ENCODE results near the gene GLIS1. TPM values are rescaled to one million over a fixed set of nuclear protein-coding genes. Genes with fewer than 3 reads are reported as not detected.

The GLIS1 gene
- total RNA-seq, 2 donors from 2014 or later = not detected

- no peak overlapping the region for H3K27ac Mint-ChIP-seq
- no peaks in the 10 kb centered on the region for H3K36me3 Mint-ChIP-seq (ENCODE audit: low read depth)
- ATAC-seq (replicated peaks) = no peak
- H3K4me3 Mint-ChIP-seq = no peak overlapping the region
- H3K9me3 Mint-ChIP-seq = no peaks in the 10 kb centered on the region
- peaks cover 3% of the 10 kb centered on the region for H3K27me3 Mint-ChIP-seq
- H3K4me1 Mint-ChIP-seq = peaks cover under 1% of the 10 kb centered on the region
Observed at GRCh38 chr1:53580009-53580400, 159.0 kb downstream of the GLIS1 start.

DNA sequence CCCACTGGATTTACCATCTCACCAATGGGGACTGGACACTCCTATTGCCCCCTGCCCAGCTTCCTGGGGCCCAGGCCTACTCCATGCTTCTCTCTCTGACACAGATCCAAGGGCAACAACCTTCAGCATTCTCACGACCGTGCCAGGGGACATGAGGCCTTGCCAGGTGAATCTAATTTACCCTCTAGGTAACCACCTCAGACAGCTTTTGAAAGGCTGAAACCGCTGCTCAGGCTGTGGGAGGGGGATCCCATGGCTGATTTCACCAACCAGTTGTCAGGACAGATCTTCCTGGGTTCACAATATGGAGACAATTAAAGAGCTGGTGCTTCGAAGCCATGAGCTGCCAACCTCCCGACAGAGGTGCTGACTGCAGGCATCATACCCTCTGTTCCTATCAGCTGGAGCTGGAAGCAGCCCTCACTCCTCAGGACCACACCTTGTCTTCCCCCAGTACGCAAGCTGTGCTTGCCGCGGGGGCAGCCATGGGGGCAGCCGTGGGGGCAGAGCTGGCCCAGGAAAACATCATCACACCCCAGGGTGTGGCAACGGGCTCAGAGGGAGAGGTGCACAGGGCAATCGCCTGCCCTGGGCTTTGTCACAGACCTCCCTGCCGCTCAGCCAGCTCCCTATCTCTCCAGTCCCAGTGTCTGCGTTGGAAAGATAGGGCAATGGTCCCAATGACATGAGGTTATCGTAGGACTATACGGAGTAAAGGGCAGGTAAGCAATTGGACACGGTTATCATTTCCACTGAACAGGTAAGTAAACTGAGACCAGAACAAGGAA, 159.5 kb downstream of the GLIS1 start:
- H3K4me1 Mint-ChIP-seq = no peaks in the 10 kb centered on the region
- H3K27me3 Mint-ChIP-seq = peaks cover 3% of the 10 kb centered on the region
- H3K27ac Mint-ChIP-seq = no peak overlapping the region
- no peak overlapping the region for H3K4me3 Mint-ChIP-seq
- no peaks in the 10 kb centered on the region for H3K9me3 Mint-ChIP-seq
- ATAC-seq (replicated peaks) = no peak
- H3K36me3 Mint-ChIP-seq (ENCODE audit: low read depth) = no peaks in the 10 kb centered on the region

DNA sequence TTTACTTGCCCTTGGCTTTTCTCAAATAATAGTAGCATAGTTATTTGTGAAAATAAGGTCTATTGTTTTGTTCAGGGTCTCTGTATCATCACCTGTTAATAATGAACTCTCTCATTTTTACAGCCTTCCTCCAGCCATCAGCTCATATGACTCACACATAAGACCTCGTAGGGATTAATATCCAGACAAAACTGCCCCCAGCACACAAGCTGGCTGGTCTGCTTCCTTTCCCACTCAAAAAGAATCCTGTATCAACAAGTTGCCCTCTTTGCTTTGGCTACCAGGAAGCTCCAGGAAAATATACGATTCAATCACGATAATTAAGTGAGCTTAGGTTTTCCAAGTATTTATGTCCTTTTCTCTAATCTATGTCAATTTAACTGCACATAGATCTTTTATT, 160.6 kb downstream of the GLIS1 start:
- Mint-ChIP-seq H3K9me3 (no peaks in the 10 kb centered on the region), H3K27ac (no peak overlapping the region), H3K27me3 (peaks cover 3% of the 10 kb centered on the region), H3K4me3 (no peak overlapping the region), H3K4me1 (no peaks in the 10 kb centered on the region), H3K36me3 (ENCODE audit: low read depth) (no peaks in the 10 kb centered on the region)
- ATAC-seq (replicated peaks) = no peak

GRCh38 chr1:53577761-53578100, 161.2 kb downstream of the GLIS1 start:
- H3K27ac Mint-ChIP-seq = no peak overlapping the region
- no peaks in the 10 kb centered on the region for H3K4me1 Mint-ChIP-seq
- H3K9me3 Mint-ChIP-seq = no peaks in the 10 kb centered on the region
- H3K27me3 Mint-ChIP-seq = peaks cover 3% of the 10 kb centered on the region
- no peak for ATAC-seq (replicated peaks)
- no peak overlapping the region for H3K4me3 Mint-ChIP-seq
- H3K36me3 Mint-ChIP-seq (ENCODE audit: low read depth) = no peaks in the 10 kb centered on the region

GRCh38 chr1:53576866-53577760, 161.9 kb downstream of the GLIS1 start:
- no peaks in the 10 kb centered on the region for H3K36me3 Mint-ChIP-seq (ENCODE audit: low read depth)
- ATAC-seq (replicated peaks) = no peak
- H3K27ac Mint-ChIP-seq = peak overlapping the region; percentile 51
- peaks cover 3% of the 10 kb centered on the region for H3K27me3 Mint-ChIP-seq
- H3K9me3 Mint-ChIP-seq = no peaks in the 10 kb centered on the region
- H3K4me1 Mint-ChIP-seq = no peaks in the 10 kb centered on the region
- H3K4me3 Mint-ChIP-seq = no peak overlapping the region

- Mint-ChIP-seq H3K27me3 (peaks cover 3% of the 10 kb centered on the region), H3K27ac (peak overlapping the region; percentile 51), H3K4me3 (no peak overlapping the region), H3K4me1 (no peaks in the 10 kb centered on the region), H3K9me3 (no peaks in the 10 kb centered on the region), H3K36me3 (ENCODE audit: low read depth) (no peaks in the 10 kb centered on the region)
- no peak for ATAC-seq (replicated peaks)
Observed at GRCh38 chr1:53576381-53576801, 162.6 kb downstream of the GLIS1 start.

DNA sequence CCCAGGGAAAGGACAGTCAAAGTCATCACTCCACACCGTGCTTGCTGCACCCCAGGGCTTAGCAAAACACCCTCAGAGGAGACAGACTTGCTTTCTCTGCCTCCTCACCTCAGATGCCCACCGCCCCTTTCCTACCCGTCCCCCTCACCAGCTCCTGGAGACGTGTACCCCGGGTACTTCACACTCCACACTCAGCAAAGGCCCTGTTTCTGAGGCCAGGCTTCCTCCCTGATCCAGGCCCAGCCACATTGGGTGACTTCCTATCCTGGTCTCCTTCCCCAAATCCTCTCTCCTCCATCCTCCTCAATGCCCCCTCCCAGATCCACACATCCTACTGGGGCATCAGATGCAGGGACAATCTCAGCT, 163.0 kb downstream of the GLIS1 start:
- Mint-ChIP-seq H3K36me3 (ENCODE audit: low read depth) (no peaks in the 10 kb centered on the region), H3K9me3 (no peaks in the 10 kb centered on the region), H3K27ac (no peak overlapping the region), H3K4me3 (no peak overlapping the region), H3K4me1 (no peaks in the 10 kb centered on the region), H3K27me3 (peaks cover 3% of the 10 kb centered on the region)
- no peak for ATAC-seq (replicated peaks)

- ATAC-seq (replicated peaks) = no peak
- Mint-ChIP-seq H3K9me3 (no peaks in the 10 kb centered on the region), H3K4me3 (no peak overlapping the region), H3K27ac (no peak overlapping the region), H3K36me3 (ENCODE audit: low read depth) (no peaks in the 10 kb centered on the region), H3K4me1 (no peaks in the 10 kb centered on the region), H3K27me3 (peaks cover 3% of the 10 kb centered on the region)
Observed at GRCh38 chr1:53575141-53575954, 163.6 kb downstream of the GLIS1 start.

- no peaks in the 10 kb centered on the region for H3K4me1 Mint-ChIP-seq
- no peaks in the 10 kb centered on the region for H3K36me3 Mint-ChIP-seq (ENCODE audit: low read depth)
- no peak overlapping the region for H3K4me3 Mint-ChIP-seq
- H3K27me3 Mint-ChIP-seq = peaks cover 3% of the 10 kb centered on the region
- no peaks in the 10 kb centered on the region for H3K9me3 Mint-ChIP-seq
- no peak overlapping the region for H3K27ac Mint-ChIP-seq
- no peak for ATAC-seq (replicated peaks)
Observed at GRCh38 chr1:53574621-53575020, 164.3 kb downstream of the GLIS1 start.

DNA sequence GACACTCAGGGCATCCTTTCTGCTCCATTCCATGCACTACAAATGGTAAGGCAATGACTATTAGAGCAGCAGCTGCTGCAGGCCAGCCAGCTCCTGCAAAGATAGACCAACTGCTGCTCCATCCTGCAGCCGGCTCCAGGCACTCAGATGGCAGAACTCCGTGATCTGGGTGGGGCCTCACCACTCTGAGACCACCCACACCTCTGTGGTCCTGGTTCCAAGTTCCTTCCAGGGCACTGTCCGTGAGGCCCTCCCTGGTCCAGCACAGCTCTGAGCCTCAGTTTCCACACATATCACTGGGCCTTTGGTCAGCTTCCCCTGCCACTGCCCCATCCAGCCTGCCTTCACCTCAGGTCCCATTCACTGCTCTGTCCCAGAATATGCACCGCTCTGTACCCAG, 165.0 kb downstream of the GLIS1 start:
- H3K9me3 Mint-ChIP-seq = no peaks in the 10 kb centered on the region
- no peaks in the 10 kb centered on the region for H3K4me1 Mint-ChIP-seq
- H3K27me3 Mint-ChIP-seq = peaks cover 6% of the 10 kb centered on the region

DNA sequence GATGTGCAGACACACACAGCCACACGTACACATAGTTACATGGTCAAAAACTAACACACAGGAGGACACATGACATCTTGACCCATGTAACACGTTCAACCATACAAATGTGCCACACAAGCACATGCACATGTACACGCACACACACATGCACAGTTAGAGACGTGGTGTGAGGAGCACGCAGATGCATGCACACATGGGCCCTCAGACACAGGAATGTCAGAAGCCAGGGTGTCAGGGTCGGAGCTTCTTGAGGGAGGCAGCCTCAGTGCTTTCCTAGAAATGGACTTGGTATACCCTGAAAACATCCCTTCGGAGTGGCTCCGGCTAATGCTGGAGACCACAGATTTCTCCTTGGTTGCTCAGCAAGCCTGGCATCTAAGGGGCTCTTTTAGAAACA, 165.4 kb downstream of the GLIS1 start:
- no peak overlapping the region for H3K4me3 Mint-ChIP-seq

More for the DNA sequence above, 165.0 kb downstream of the GLIS1 start:
- Mint-ChIP-seq H3K27ac (no peak overlapping the region), H3K4me3 (no peak overlapping the region), H3K36me3 (ENCODE audit: low read depth) (no peaks in the 10 kb centered on the region)
- ATAC-seq (replicated peaks) = no peak

DNA sequence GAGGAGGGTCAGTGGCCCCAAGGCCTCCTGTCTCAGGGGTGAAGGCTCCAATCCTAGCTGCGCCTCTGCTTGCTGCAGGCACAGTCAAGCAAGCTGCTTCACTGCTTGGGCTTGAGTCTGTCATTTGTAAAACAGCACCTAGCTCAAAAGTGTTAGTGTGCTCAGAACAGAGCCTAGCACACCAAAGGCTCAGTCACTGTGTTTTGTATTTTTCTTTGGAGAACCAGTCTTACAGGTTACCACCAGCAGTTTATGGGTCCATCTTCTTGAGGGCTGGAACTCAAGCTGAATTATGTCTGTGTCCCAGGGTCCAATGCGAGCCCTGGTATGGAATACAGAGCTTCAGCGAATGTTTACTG, 166.2 kb downstream of the GLIS1 start:
- no peaks in the 10 kb centered on the region for H3K36me3 Mint-ChIP-seq (ENCODE audit: low read depth)
- peaks cover 14% of the 10 kb centered on the region for H3K27me3 Mint-ChIP-seq

More for the DNA sequence above, 165.4 kb downstream of the GLIS1 start:
- Mint-ChIP-seq H3K27ac (no peak overlapping the region), H3K4me1 (no peaks in the 10 kb centered on the region), H3K27me3 (peaks cover 10% of the 10 kb centered on the region), H3K36me3 (ENCODE audit: low read depth) (no peaks in the 10 kb centered on the region), H3K9me3 (no peaks in the 10 kb centered on the region)
- ATAC-seq (replicated peaks) = no peak

DNA sequence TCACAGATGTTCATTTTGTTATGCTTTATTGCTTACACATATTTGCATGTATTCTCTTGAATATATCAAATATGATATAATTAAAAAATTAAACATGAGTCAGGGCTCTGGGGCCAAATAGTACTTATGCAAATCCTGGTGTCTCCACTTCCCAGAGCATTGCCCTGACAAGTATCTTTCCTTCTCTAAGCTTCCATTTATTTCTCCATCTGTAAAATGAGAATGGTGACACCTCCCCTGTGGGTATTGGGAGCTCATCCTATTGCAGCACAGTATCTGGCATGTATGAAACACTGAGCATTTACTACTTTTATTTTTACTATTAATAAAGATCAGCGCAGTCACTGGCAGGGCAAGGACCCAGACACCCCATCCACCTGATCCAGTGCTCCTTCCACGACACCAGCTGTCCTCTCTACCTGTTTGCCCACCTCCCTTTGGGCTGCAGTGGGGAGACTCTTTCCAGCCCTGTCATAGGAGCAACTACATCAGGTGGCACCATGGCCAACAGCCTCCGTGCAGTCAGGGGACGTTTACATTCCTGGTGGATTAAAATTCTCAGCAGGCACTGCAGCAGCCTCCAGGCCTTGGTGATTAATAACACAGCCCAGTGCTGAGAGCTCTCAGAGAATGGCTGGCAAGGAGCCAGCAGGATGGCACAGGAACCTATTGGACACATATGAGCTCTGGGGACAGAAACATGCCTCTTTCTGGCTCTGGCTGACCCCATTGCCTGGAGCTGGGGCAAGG, 166.7 kb downstream of the GLIS1 start:
- no peaks in the 10 kb centered on the region for H3K9me3 Mint-ChIP-seq
- H3K4me1 Mint-ChIP-seq = no peaks in the 10 kb centered on the region
- H3K36me3 Mint-ChIP-seq (ENCODE audit: low read depth) = no peaks in the 10 kb centered on the region
- no peak for ATAC-seq (replicated peaks)
- no peak overlapping the region for H3K4me3 Mint-ChIP-seq
- peaks cover 14% of the 10 kb centered on the region for H3K27me3 Mint-ChIP-seq
- H3K27ac Mint-ChIP-seq = no peak overlapping the region

More for the DNA sequence above, 166.2 kb downstream of the GLIS1 start:
- no peak for ATAC-seq (replicated peaks)
- H3K4me1 Mint-ChIP-seq = no peaks in the 10 kb centered on the region
- H3K4me3 Mint-ChIP-seq = no peak overlapping the region
- no peaks in the 10 kb centered on the region for H3K9me3 Mint-ChIP-seq
- no peak overlapping the region for H3K27ac Mint-ChIP-seq

GRCh38 chr1:53568540-53568939, 170.4 kb downstream of the GLIS1 start:
- Mint-ChIP-seq H3K4me1 (no peaks in the 10 kb centered on the region), H3K4me3 (no peak overlapping the region), H3K9me3 (peaks cover 7% of the 10 kb centered on the region), H3K36me3 (ENCODE audit: low read depth) (no peaks in the 10 kb centered on the region), H3K27me3 (peaks cover 30% of the 10 kb centered on the region), H3K27ac (no peak overlapping the region)
- no peak for ATAC-seq (replicated peaks)
